NCI-H1694 (cell line): ENCODE data around the gene ST14.
A peak's percentile ranks its signal among the peaks of the same experiment; 100 is the strongest.
"Not testable (repeated sequence)": the region's sequence is repeated elsewhere in the genome, so short reads cannot be mapped to it uniquely, and the experiment has no call there.

Experiments
- DNase-seq: peaks from one replicate; lab custom pipeline; 2025; lab: John Stamatoyannopoulos, UW

Gene ST14

DNA sequence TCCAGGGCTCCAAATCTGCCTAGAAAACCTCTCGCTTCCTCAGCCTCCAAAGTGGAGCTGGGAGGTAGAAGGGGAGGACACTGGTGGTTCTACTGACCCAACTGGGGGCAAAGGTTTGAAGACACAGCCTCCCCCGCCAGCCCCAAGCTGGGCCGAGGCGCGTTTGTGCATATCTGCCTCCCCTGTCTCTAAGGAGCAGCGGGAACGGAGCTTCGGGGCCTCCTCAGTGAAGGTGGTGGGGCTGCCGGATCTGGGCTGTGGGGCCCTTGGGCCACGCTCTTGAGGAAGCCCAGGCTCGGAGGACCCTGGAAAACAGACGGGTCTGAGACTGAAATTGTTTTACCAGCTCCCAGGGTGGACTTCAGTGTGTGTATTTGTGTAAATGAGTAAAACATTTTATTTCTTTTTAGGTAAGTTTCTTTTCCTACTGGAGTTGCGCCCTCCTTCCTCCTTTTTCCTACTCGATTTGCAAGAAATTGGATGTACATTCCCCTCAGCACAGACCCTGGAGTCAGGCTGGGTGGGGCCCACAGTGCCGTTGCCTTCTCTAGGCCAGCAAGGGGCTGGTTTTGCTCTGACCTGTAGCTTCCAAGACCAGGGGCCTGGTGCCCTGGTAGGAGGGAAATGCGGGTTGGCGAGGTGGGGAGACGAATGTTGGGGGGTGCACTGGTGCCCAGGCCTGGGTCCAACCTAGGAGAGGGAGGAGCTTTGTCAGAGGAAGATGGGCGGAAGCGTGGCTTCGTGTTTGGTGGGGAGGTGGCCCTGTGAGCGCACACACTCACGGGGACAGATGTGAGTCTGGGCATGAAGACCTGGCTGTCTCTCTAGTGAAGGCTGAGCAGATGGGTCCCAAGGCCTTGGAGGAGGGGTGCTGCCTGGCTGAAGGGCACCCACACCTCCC is 50.6 kb downstream of the ST14 start:
- no peak for DNase-seq

DNA sequence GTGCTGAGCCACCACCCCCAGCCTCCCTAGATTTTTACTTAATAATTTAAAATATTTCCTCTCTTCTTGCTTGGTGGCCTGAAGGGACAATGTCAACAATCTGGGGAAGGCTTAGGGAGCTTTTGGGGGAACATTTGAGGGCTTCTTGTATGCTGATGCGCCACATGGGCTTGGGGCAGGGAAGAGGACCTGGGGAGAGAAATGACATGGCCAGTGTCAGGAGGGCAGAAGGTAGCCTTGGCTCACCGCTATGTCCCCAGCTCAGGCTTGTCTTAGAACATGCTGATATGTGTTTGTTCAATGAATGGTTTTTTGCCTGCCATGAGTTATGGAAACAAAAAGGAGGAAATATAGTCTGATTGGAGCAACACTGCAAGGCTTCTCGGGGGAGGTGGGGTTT is 51.6 kb downstream of the ST14 start:
- DNase-seq: no peak

DNA sequence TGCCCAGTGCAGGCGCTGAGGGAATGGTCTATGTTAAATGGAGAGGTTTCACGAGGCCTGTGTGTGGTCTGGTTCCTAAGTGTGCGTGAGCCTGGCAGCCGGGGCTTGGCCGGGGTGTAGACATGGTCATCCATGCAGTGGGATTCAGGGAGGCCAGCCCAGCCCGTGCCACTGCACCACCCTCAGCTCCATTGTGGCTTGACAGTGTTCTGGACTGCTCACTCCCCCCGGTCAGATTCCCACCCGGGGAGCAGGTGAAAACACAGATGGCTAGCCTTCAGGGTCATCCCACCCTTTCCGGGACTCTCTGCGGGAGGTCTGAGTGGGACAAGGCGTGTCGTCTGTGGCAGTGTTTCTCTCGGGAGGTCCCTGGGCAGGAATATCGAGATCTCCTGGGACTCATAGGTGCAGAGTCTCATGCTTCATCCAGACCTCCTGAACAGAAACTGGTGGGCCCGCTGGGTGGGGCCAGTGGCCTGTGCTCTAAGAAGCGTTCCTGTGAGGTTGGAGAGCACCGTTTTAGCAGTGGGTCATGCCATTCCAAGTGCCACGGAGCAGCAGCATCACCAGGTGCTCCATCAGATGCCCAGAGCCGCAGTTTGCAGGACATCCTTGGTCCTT is 52.3 kb downstream of the ST14 start:
- no peak for DNase-seq

DNA sequence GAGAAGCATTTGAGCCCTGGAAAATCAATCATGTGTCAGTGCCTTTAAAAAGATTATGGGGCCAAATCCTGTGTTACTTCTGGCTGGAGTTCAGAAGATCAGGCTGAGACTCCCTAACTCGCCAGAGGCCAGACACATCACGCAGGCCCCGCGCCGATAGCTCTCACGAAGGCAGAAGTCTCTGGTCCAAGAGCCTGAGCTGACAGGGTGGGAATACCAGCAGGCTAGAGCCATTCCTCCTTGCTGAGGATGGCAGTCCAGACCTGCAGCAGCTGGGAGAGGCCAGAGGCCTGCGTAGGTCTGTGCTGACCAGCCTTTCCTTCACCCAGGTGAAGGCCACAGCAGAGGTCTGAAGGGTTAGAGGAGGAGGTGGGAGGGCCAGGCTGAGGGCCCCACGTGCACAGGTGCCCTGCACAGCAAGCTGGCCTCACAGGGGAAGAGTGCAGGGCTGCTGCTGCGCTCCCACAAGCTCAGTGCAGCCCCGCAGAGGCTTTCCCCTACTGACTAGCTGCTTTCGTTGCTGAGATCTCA is 52.9 kb downstream of the ST14 start:
- DNase-seq: no peak

DNA sequence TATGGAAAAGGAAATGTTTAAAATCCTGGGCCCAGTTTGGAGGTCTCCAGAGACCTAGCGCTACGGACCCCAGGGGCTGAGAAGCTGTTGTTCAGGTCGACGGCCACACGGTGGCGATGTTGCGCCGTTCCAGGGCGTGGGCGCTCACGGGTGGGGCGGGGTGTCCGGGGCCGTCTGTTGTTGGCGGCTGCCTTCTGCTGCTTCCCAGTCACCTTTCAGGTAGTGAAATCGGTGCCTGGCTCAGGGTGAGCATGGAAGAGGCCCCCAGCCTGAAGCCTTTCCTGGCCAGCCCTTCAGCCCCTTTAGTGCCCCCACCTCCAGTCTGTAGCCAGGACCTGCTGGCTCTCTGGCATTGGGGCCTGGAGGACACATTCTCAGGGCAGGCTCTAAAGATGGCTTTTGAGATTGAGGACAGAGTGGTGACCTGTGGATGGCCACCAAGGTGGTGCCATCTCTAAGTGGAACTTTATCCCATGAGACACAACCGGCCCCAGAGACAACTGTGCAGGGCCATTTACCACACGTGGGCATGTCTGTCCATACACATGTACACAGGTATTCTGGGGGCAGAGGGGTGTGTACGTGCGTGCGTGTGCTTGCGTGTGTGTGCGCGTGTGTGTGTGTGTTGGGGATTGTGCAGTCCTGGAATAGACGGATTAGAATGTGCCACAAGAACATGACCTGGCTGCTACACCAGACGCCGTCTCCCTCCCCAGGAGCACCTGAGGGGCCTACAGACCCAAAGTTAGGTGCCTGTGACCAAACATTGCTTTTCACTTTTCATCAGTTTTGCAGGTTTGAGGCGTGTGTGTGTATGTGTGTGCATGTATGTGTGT is 53.8 kb downstream of the ST14 start:
- DNase-seq: peak; percentile 4

DNA sequence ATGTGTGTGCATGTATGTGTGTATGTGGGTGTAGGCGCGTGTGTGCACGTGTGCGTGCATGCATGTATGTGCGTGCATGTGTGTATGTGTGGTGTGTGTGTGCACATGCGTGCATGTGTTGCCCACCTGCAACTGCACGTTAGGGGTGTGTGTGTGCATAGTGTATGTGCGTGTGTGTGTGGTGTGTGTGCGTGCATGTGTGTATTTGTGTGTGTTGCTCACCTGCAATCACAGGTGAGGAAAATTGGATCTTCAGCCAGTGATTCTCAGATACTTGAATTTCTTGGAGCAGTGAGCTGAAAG is 54.3 kb downstream of the ST14 start:
- DNase-seq: no peak

DNA sequence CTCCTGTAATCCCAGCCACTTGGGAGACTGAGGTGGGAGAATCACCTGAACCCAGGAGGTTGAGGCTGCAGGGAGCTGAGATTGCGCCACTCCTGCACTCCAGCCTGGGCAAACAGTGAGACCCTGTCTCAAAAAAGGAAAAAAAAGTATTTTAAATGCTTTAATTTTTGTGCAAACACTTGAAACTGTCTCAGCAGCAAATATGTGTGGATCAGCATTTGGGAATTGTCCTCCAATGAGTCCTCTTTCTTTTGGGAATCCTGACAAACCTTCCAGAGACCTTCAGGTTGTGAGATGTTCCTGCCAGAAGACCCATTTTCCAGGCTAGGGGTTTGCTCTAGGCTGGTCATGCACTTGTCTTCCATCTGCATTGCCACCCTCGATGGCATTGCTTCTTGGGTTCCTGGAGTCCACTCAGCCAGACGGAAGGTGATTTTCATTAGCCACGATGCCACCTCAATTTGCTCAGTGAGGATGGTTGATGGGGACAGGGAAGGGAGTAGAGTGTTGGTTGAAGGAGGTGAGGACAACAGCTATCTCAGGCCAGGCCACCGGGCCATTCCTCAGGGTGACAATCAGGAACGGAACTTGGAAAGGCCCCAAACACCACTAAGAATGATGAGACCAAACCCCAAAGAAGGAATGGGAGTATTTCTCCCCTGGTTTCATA is 55.4 kb downstream of the ST14 start:
- no peak for DNase-seq

DNA sequence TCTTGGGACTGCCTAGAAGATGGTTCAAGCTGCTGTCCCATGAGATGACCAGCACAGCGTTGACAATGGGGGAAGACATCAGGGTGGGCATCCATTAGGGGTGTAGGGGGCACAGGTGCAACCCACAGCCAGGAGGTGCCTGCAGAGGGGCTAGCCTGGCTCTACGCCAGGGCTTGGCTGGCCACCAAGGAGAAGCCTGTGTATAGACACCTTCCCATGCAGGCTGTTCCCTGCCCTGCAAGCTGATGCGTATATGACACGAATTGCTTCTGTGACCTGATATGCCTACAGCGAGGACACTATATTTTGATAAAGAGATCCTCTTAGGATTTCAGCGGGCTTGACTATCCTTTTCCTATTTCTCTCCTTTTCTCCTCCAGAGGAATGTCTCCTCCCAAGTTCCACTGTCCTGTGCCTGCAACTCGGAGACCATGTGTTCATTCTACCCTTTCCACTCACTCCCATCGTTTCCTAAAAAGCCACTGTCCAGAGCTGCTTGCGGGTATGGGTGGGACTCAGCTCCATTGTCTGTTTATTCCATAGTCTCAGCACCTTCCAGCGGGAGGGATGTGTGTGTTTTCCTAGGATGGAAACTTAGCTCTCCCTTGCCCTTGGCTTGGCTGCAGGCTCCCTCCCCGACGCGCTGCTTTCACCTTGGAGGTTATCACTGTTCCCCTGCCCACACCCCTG is 56.1 kb downstream of the ST14 start:
- DNase-seq: no peak

DNA sequence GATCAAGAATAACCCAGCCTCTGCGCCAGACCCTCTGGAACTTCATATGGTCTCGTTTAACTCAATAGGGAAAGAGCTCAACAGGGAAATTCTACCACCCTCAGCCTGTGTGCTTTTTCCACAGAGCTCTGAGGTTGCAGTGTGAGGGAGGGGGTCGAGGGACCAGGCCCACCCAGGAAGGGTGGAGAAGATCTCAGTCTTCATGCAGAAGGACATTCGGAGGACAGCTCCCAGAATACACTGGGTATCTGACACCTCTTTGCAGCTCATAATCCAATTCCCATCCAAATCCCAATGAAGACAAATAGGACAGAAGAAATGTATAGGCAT is 56.6 kb downstream of the ST14 start:
- DNase-seq: no peak

DNA sequence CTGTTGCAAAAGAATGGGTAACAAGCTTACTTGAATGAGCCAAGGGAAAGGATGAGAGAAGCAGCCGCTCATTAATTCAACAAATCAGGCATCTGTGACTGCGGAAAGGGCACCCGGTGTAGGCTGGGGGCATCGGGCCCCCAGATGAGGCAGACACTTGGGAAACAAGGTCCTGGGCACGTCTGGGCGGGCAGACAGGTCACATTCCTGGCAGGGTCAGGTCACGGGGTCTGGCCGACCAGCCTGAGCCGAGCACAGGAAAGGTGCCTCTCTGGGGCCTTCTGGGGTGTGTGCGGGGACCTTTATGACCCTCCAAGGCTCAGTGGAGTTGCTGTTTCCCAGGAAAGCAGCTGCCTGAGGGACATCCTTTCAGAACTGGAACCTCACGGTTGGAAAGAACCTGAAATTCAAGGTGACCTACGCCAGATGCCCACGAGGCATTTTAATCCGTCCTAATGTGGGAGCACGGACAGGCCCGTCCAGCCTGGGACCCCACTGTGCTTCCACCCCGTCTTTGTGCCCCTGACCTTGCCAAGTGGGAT is 57.1 kb downstream of the ST14 start:
- DNase-seq: no peak

DNA sequence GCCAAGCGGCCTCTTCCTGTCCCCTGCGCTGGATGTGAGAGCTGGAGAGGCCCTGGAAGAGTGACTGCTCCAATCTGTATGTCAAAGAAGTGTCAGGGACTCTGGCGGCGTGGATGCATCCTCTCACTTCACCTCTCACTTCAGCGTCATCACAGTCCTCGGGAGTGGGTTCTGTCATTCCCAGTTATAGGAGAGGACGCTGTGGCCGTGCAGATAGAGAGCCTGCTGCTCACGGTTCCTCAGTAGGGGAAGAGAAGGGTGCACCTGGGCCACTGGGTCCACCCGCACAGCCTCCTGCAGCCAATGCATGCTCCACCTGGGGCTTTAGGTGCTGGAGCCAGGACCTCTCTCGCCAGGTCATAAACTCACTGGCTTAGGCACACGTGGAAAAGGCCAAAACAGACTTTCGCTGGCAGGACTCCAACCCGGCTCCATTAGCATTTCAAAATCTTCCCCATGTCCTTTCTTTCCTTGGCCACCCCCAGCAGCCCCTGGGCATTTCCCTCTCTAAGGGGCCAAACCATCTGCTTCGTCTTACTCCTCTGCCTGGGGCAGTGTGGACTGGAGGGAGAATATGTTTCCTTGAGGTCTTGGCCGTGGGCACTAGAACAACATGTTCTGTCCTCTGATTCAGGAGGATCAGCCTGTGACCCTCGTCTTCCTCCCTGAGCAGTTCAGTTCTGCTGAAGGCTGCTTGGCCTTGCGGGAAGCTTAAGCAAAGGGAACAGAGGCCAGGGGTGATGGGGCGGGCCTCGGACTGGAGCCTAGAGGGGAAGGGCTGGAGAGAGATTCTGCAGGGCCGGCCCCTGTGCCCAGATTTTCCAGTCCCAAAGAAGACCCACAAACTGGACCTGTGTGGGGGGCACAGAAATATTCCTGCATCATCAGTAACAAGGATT is 57.8 kb downstream of the ST14 start:
- DNase-seq: no peak

DNA sequence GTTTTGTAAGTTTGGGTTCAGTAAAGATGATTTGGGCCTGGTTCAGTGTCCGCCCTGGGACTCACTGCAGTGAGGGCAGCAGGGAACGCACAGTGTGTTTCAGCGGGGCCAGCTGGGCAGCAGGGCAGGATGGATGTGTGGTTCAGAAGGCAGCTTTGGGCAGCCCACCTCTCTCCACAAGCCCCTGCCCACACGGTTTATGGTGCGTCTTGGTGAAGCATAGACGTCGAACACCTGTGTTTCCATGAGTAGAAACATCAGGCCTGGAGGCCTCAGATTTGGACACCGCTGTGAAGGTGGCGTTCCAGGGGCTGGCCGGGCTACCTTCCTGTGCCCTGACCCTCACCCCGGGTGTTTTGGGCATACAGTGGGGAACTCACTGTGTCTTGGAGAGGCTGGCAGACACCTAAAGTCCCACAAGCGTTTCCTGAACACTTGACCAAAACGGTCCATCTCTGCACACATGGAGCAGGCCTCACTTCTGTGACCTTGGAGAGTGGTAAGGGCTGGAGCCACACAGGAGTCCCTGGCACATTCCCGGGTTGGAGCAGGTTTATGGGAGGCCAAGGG is 59.0 kb downstream of the ST14 start:
- no peak for DNase-seq

DNA sequence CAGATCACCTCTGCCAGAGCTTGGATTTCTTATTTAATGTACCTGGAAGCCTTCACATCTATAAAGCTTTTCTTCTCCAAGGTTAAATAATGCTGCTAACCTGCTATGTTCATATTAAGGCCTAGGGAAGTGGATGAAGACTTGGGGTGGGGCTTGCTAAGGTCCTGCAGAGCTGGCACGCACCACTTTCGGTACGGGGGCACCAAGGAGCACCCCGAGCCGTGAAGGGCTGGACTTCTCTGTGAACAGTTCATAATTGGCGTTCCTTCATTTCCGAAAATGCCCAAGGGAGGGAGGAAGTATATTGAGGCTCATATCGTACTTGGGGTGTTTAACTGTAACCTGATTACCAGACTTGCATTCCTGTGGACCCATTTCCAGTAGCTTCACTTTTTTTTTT is 59.6 kb downstream of the ST14 start:
- DNase-seq: no peak

DNA sequence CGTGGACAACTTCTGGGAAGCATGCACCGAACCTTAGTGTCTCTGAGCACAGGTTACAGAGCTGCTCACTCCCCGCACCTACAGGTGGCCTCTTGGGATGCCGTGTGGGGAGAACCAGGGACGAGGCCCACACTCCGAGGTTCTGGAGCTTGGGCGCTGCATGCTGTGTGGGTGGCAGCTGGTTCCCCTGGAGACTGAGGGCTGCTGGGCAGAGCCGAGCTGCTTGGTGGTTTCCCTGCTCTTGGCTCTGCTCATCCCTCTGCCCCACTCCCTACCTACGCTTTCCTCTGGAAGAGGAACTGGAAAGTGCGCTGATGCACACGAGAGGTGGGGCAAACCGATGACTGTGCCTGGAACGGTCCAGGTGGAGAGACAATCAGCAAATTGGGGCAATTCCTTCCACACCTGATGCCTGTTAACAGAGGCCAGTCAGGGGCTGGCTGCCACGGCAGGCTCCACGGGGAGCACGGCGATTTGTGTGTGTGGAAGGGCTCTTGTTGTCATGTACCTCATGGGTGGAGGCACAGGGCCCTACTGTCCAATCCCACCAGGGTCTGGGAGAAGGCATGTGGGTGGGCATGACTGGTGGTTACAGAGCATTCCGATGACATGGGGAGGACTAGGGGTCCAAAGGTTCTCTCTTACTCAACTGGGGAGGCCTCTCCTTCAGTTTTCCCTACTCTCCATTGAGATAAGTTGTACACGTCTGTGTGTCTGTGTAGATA is 60.9 kb downstream of the ST14 start:
- DNase-seq: no peak

DNA sequence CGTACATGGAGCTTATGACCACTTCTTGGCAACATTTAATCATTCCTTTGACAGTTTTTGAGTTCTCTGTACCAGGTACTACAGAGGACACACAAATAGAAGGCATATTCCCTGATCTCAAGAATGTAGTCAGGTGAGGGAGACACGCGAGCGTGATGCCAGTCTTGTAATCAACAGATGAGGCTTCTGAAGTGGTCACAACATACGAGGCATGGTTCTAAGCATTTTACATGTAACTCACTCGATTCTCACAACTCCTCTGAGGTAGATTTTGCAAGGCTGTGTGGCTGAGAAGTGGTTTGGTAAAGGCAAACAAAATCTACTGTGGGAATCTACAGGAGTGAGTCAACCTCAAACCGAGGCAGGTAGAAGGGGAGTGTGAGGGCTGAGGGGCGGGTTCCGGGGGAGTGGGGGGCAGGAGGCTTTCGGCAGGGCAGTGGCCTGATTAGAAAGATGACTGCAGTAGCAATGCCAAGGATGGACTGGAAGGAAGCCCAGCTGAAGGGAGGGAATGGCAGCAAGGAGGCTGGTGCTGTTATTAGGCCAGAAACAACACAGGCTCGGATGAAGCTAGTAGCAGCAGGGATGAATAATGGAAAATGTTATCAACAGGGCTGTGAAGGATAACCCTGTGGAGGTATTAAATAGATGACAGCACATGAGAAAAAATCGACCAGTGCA is 63.8 kb downstream of the ST14 start:
- no peak for DNase-seq

DNA sequence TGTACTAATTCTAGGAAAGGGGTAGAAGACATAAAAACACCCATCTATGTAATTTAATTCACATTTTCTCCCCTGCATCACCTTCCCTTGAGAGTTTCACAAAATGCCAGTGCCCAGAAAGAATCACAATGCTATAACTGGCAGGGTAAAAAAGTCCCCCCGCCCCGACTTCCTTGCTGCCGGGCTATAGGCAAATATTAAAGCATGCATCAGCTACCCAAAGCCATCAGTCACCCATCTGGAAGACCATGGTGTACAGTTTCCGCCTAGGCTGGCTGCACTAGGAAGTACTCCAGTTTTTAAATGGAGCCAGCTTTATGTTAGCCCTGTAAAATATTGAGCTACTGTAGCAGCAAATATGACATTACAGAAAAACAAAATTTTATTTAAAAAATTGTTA is 67.8 kb downstream of the ST14 start:
- DNase-seq: no peak

DNA sequence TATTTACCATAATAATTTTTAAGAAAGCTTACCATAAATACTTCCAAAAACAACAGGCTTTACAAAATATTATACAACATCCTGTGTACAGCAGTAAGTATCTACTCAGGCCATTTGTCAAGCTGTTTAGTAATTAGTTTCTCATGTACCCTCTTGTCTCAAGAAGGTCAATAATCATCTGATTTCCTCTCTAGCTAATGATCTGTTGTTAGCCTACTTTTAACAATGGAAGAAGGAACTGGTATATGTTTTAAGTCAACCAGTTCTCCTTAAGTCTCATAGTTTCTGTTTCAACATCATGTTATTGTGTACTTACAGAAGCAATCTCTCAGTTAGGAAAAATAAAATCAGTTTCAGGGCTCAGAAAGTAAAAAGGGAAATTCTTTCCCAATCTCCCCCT is 73.9 kb downstream of the ST14 start:
- not testable (repeated sequence) for DNase-seq

DNA sequence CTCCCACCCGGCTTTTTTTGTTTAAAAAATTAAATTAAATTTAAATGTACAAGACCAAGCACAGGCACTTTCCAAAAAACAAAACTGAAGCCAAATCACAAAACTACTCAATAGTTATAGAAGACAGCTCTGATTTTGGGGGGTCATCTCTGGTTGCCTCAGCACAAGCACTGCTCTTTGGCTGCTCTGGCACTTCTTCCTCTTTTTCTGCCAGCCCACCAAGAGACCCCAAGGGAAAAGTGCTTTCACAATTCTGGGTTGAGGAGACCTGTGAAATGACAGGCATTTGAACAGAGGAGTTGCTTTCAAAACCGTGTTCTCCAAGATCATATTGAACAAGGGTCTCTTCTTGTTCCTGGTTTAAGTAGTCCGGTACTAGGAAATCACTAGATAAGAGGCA is 74.3 kb downstream of the ST14 start:
- not testable (repeated sequence) for DNase-seq

DNA sequence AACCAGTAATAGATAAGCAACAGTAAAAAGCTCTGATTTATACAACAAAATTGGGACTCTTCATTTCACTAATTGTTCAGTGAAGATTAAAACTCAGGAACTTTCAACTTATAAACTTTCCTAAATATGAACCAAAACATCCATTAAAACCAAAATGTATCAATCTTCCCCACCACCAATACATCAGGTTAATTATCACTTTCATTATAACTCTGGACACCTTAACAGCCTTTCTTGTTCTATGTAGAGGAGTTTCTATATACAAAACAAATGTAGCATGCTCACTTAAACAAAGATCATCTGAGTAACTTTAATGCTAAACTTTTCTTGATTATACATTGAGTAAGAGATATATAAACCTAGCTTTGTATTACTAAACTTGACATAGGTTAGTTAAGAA is 74.7 kb downstream of the ST14 start:
- no peak for DNase-seq
